Panc1 (cell line): ENCODE results near the gene WDR70. TPM values are rescaled to one million over a fixed set of nuclear protein-coding genes. Genes with fewer than 3 reads are reported as not detected.
"Not testable (repeated sequence)": the region's sequence is repeated elsewhere in the genome, so short reads cannot be mapped to it uniquely, and the experiment has no call there.

Experiments used
- ATAC-seq: fragments of 200-7000 bp; cut with Tn5 transposase; 2 replicates; pipeline ENCODE4 v1.9.1; 2020; ENCODE audit warnings: mild to moderate bottlenecking, moderate library complexity
- BruUV-seq: library from RNA; stranded (reverse); fragments of 400-500 nt; replicated peaks from 2 replicates; lab custom pipeline; 2021; lab: Mats Ljungman, UMichigan
- CTCF ChIA-PET: fragments of 300-600 bp; sonication (Branson Sonifier 250); formaldehyde crosslinking; loops from one replicate; lab custom pipeline; 2022; ENCODE audit warnings: antibody characterized with exemption; lab: Charles Lee
- POLR2A ChIA-PET: fragments of 300-600 bp; sonication (Branson Sonifier 250); formaldehyde crosslinking; loops from one replicate; lab custom pipeline; 2022; ENCODE audit warnings: antibody characterized with exemption; lab: Charles Lee
- DNase-seq: peaks from one replicate; pipeline ENCODE4 v3.0.0-alpha.2; 2010; ENCODE audit warnings: low read depth, low spot score
- H3K27ac ChIP-seq: 2 replicates; pipeline ENCODE4 v1.5.1; 2011; ENCODE audit warnings: mild to moderate bottlenecking, low read length, inconsistent platforms
- H3K27me3 ChIP-seq: fragments of 200-500 bp; sonication (Bioruptor generic); 2 replicates; pipeline ENCODE4 v1.6.0; 2014; ENCODE audit warnings: low read length, inconsistent platforms; ENCODE audit not compliant: control insufficient read depth, insufficient read depth
- H3K36me3 ChIP-seq: fragments of 200-500 bp; sonication (Bioruptor generic); 2 replicates; pipeline ENCODE4 v1.5.1; 2014; ENCODE audit warnings: inconsistent platforms, mild to moderate bottlenecking, low read length, moderate library complexity; ENCODE audit not compliant: control insufficient read depth, insufficient read depth
- H3K4me1 ChIP-seq: 2 replicates; pipeline ENCODE4 v1.5.1; 2011; ENCODE audit warnings: inconsistent platforms, mild to moderate bottlenecking, low read length, moderate library complexity; ENCODE audit not compliant: control insufficient read depth, insufficient read depth
- H3K4me3 ChIP-seq, 2 experiments: 2 replicates each; pipeline ENCODE4 v1.5.1; 2011 to 2012; ENCODE audit warnings: low read depth in 2 of 2, low read length in 2 of 2, mild to moderate bottlenecking in 2 of 2, inconsistent platforms in 1 of 2, moderate library complexity in 1 of 2
- H3K9me3 ChIP-seq: fragments of 200-500 bp; sonication (Bioruptor generic); 2 replicates; pipeline ENCODE4 v1.5.1; 2014; ENCODE audit warnings: low read depth, mild to moderate bottlenecking, inconsistent platforms, low read length, moderate library complexity; ENCODE audit not compliant: control insufficient read depth, insufficient read depth
- POLR2AphosphoS5 ChIP-seq: IDR thresholded peaks from 2 replicates; pipeline ENCODE4 v1.6.1; 2012; ENCODE audit warnings: mild to moderate bottlenecking, low read depth, low read length, moderate library complexity
- SIN3A ChIP-seq: IDR thresholded peaks from 2 replicates; pipeline ENCODE4 v1.6.1; 2012; ENCODE audit warnings: low read depth, mild to moderate bottlenecking, low read length, moderate library complexity, borderline replicate concordance; ENCODE audit not compliant: insufficient read depth
- TCF7L2 ChIP-seq: IDR thresholded peaks from 2 replicates; pipeline ENCODE4 v1.6.1; 2011; ENCODE audit warnings: mild to moderate bottlenecking, low read depth, low read length, inconsistent platforms
- in situ Hi-C: cut with HindIII; loops from 2 replicates; pipeline ENCODE4 v1.10.0; 2016; ENCODE audit warnings: low sequenced_read_pairs, low pct_unique_long_range_greater_than_20kb
- intact Hi-C: fragments of 100-400 bp; cut with micrococcal nuclease; formaldehyde crosslinking; loops from one replicate; pipeline ENCODE4 v1.10.0; 2022; ENCODE audit not compliant: unreplicated experiment
- total RNA-seq: library from RNA; stranded (reverse); gene quantifications from one replicate; pipeline ENCODE4 v1.2.1, GENCODE V29; 2021; ENCODE audit not compliant: unreplicated experiment
- TF ChIP-seq, protein P1 (sequence below), 2 experiments: IDR thresholded peaks; 2 replicates each; pipeline ENCODE4 v1.6.1; 2011 to 2012; ENCODE audit warnings: low read depth in 2 of 2, control low read depth in 1 of 2, low read length in 1 of 2, mild to moderate bottlenecking in 1 of 2, moderate library complexity in 1 of 2; ENCODE audit not compliant: insufficient read depth in 1 of 2
- TF ChIP-seq, protein P2 (sequence below): fragments of 450-650 bp; IDR thresholded peaks from 2 replicates; pipeline ENCODE4 v1.5.1; 2017; ENCODE audit warnings: mild to moderate bottlenecking

The WDR70 gene
- total RNA-seq, 1 experiment from 2014 or later = 29.5 TPM

DNA sequence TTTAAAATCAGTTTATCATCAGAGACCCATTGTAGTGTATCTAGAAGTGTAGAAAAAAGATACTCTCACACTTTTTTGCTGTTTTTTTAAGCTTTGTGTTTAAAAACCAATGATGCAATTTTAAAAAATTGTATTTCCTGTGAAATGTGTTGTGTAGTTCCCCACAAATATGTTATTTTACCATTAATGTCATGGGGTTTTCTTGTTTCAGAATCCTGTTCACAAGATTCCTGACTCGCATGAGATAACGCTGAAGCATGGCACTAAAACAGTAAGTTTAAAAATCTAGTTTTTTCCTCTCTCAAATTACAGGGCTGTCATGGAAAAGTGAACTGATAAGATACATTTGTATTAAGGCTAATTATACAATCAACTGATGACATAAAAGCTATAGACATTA, 58.6 kb downstream of the WDR70 start:
- ATAC-seq (no peak), DNase-seq (no peak)
- ChIA-PET POLR2A (no interaction called here), CTCF (no interaction called here)
- no TSS peak for BruUV-seq
- in situ Hi-C loops = no loop called here
- Histone ChIP-seq H3K9me3 (no peaks in the 10 kb centered on the region), H3K4me3 (no peak overlapping the region), H3K4me1 (no peaks in the 10 kb centered on the region), H3K27me3 (no peaks in the 10 kb centered on the region), H3K27ac (no peak overlapping the region), H3K36me3 (no peaks in the 10 kb centered on the region)
- intact Hi-C loops = no loop called here
- TF ChIP-seq TCF7L2 = no peak
- TF ChIP-seq, protein P1, sequence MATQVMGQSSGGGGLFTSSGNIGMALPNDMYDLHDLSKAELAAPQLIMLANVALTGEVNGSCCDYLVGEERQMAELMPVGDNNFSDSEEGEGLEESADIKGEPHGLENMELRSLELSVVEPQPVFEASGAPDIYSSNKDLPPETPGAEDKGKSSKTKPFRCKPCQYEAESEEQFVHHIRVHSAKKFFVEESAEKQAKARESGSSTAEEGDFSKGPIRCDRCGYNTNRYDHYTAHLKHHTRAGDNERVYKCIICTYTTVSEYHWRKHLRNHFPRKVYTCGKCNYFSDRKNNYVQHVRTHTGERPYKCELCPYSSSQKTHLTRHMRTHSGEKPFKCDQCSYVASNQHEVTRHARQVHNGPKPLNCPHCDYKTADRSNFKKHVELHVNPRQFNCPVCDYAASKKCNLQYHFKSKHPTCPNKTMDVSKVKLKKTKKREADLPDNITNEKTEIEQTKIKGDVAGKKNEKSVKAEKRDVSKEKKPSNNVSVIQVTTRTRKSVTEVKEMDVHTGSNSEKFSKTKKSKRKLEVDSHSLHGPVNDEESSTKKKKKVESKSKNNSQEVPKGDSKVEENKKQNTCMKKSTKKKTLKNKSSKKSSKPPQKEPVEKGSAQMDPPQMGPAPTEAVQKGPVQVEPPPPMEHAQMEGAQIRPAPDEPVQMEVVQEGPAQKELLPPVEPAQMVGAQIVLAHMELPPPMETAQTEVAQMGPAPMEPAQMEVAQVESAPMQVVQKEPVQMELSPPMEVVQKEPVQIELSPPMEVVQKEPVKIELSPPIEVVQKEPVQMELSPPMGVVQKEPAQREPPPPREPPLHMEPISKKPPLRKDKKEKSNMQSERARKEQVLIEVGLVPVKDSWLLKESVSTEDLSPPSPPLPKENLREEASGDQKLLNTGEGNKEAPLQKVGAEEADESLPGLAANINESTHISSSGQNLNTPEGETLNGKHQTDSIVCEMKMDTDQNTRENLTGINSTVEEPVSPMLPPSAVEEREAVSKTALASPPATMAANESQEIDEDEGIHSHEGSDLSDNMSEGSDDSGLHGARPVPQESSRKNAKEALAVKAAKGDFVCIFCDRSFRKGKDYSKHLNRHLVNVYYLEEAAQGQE (IDR thresholded peaks at IDR 0.05; ENCODE audit: insufficient read depth in 1 of 2, low read depth in 2 of 2, low read length in 1 of 2) = no peak

DNA sequence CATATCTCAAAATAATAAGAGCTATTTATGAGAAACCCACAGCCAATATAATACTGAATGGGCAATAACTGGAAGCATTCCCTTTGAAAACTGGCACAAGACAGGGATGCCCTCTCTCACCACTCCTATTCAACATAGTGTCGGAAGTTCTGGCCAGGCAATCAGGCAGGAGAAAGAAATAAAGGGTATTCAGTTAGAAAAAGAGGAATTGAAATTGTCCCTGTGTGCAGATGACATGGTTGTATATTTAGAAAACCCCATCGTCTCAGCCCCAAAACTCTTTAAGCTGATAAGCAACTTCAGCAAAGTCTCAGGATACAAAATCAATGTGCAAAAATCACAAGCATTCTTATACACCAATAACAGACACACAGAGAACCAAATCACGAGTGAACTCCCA, 66.7 kb downstream of the WDR70 start:
- H3K4me3 ChIP-seq, H3K36me3 ChIP-seq, H3K9me3 ChIP-seq, intact Hi-C loops, in situ Hi-C loops, H3K27ac ChIP-seq, CTCF ChIA-PET, ATAC-seq, POLR2A ChIA-PET, H3K4me1 ChIP-seq, H3K27me3 ChIP-seq, BruUV-seq, DNase-seq: not testable (repeated sequence)

DNA sequence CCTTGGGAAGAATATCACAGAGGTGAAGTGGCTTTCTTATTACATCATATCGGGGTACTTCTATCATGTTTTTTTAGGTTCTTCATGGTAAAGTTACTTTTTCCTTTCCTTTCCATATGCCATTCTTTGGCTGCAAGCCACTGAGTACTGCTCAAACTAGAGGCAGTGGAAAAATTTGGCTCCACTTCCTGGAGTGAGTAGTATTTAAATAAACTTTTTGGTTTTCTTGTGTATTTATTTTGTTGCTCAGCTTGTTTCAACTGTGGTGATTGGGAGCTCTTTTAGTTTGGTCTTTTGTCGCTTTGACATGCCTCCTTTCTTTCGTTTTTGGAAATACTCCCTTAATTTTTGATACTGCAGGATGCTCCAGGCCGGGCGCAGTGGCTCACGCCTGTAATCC, 69.8 kb downstream of the WDR70 start:
- intact Hi-C loops (no loop called here), in situ Hi-C loops (no loop called here)
- Histone ChIP-seq H3K27me3 (no peaks in the 10 kb centered on the region), H3K4me1 (no peaks in the 10 kb centered on the region), H3K4me3 (no peak overlapping the region), H3K36me3 (no peaks in the 10 kb centered on the region), H3K27ac (no peak overlapping the region), H3K9me3 (no peaks in the 10 kb centered on the region)
- no peak for DNase-seq
- ChIA-PET POLR2A (no interaction called here), CTCF (no interaction called here)
- ATAC-seq = no peak
- TF ChIP-seq POLR2AphosphoS5 = no peak
- TF ChIP-seq, protein P1 (IDR thresholded peaks at IDR 0.05; ENCODE audit: insufficient read depth in 1 of 2, low read depth in 2 of 2, low read length in 1 of 2) = no peak
- TF ChIP-seq TCF7L2 = no peak
- no peak for TF ChIP-seq SIN3A
- TF ChIP-seq, protein P2, sequence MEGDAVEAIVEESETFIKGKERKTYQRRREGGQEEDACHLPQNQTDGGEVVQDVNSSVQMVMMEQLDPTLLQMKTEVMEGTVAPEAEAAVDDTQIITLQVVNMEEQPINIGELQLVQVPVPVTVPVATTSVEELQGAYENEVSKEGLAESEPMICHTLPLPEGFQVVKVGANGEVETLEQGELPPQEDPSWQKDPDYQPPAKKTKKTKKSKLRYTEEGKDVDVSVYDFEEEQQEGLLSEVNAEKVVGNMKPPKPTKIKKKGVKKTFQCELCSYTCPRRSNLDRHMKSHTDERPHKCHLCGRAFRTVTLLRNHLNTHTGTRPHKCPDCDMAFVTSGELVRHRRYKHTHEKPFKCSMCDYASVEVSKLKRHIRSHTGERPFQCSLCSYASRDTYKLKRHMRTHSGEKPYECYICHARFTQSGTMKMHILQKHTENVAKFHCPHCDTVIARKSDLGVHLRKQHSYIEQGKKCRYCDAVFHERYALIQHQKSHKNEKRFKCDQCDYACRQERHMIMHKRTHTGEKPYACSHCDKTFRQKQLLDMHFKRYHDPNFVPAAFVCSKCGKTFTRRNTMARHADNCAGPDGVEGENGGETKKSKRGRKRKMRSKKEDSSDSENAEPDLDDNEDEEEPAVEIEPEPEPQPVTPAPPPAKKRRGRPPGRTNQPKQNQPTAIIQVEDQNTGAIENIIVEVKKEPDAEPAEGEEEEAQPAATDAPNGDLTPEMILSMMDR = no peak
- no TSS peak for BruUV-seq

DNA sequence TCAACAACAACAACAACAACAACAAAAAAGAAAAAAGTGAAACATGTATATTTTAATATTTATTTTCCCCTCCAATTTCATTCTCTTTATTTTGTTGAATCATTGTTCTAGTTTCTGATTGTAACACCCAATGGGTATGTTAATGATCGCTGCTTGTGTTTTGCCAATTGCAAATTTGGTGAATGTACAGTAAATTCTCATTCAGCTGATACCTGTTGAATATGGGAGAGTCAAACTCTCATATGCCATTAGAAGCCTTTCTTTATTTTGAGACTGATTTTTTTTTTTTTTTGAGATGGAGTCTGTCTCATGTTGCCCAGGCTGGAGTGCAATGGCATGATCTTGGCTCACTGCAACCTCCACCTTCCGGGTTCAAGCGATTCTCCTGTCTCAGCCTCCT, 72.9 kb downstream of the WDR70 start:
- H3K36me3 ChIP-seq, H3K9me3 ChIP-seq, H3K27me3 ChIP-seq, POLR2A ChIA-PET, H3K27ac ChIP-seq, in situ Hi-C loops, H3K4me3 ChIP-seq, H3K4me1 ChIP-seq, DNase-seq, BruUV-seq, ATAC-seq, intact Hi-C loops: not testable (repeated sequence)
- CTCF ChIA-PET = interaction anchor here (0.6 kb wide), 1 partner anchor 154 kb away, joined by 3 read pairs; no protein-coding TSS in a partner anchor
